Activated CD8-positive, alpha-beta T cell treated with anti-CD3 and anti-CD28 coated beads, Interleukin-2, amount 10 ng/mL, durations not matched to agents 7 days and 5 days (primary cell): ENCODE results near the gene MVD. TPM values are rescaled to one million over a fixed set of nuclear protein-coding genes. Genes with fewer than 3 reads are reported as not detected.

Experiments used
- ATAC-seq: fragments of 150-1000 bp; cut with Tn5 transposase; one replicate; pipeline ENCODE4 v1.10.0; 2021; ENCODE audit warnings: moderate library complexity
- CTCF ChIA-PET: fragments of 350-600 bp; sonication (Branson Sonifier 250); formaldehyde crosslinking; loops from one replicate; lab custom pipeline; 2021; ENCODE audit warnings: antibody characterized with exemption; lab: Charles Lee
- POLR2A ChIA-PET: fragments of 350-600 bp; sonication (Branson Sonifier 250); formaldehyde crosslinking; loops from one replicate; lab custom pipeline; 2021; ENCODE audit warnings: antibody characterized with exemption; lab: Charles Lee
- DNase-seq: peaks from one replicate; pipeline ENCODE4 v3.0.0-alpha.2; 2020
- H3K27ac Mint-ChIP-seq: one replicate; pipeline ENCODE4 v1.8.0; 2021; ENCODE audit warnings: mild to moderate bottlenecking, mixed read lengths
- H3K27me3 Mint-ChIP-seq: one replicate; pipeline ENCODE4 v1.8.0; 2021; ENCODE audit warnings: low read depth, mixed read lengths
- H3K36me3 Mint-ChIP-seq: one replicate; pipeline ENCODE4 v1.8.0; 2021; ENCODE audit warnings: low read depth, mixed read lengths
- H3K4me1 Mint-ChIP-seq: one replicate; pipeline ENCODE4 v1.8.0; 2021; ENCODE audit warnings: low read depth, mixed read lengths
- H3K4me3 Mint-ChIP-seq: one replicate; pipeline ENCODE4 v1.8.0; 2021; ENCODE audit warnings: mild to moderate bottlenecking, mixed read lengths
- H3K9me3 Mint-ChIP-seq: one replicate; pipeline ENCODE4 v1.8.0; 2022; ENCODE audit warnings: mixed read lengths; ENCODE audit not compliant: insufficient read depth
- total RNA-seq, 2 experiments: library from RNA; stranded (reverse); gene quantifications; one replicate each; pipeline ENCODE4 v1.2.3, GENCODE V29; 2021

The MVD gene
- total RNA-seq, 2 experiments from 2014 or later = 86.0 to 96.1 TPM

- ChIA-PET POLR2A (no interaction called here), CTCF (no interaction called here)
- ATAC-seq = no peak
- H3K27ac Mint-ChIP-seq = no peak overlapping the region
- H3K9me3 Mint-ChIP-seq = no peaks in the 10 kb centered on the region
- H3K4me3 Mint-ChIP-seq = no peak overlapping the region
- peaks cover 13% of the 10 kb centered on the region for H3K27me3 Mint-ChIP-seq
- DNase-seq = no peak
- H3K36me3 Mint-ChIP-seq = peaks cover 19% of the 10 kb centered on the region
- peaks cover 7% of the 10 kb centered on the region for H3K4me1 Mint-ChIP-seq
Observed at GRCh38 chr16:88643644-88643932, 19.3 kb downstream of the MVD start.

GRCh38 chr16:88642881-88643643, 19.8 kb downstream of the MVD start:
- Mint-ChIP-seq H3K36me3 (peaks cover 19% of the 10 kb centered on the region), H3K27ac (no peak overlapping the region), H3K27me3 (peaks cover 17% of the 10 kb centered on the region), H3K9me3 (no peaks in the 10 kb centered on the region), H3K4me1 (peaks cover 12% of the 10 kb centered on the region), H3K4me3 (no peak overlapping the region)
- DNase-seq (no peak), ATAC-seq (no peak)
- CTCF ChIA-PET = no interaction called here
- POLR2A ChIA-PET = interaction anchor here (1.3 to 1.4 kb wide), 2 partner anchors 23 to 187 kb away, joined by 3 read pairs; no protein-coding TSS in a partner anchor

GRCh38 chr16:88640498-88641247, 22.2 kb downstream of the MVD start:
- DNase-seq (no peak), ATAC-seq (no peak)
- Mint-ChIP-seq H3K36me3 (peaks cover 22% of the 10 kb centered on the region), H3K9me3 (no peaks in the 10 kb centered on the region), H3K4me3 (peak overlapping the region; percentile 1), H3K27me3 (peaks cover 25% of the 10 kb centered on the region), H3K27ac (peak overlapping the region; percentile 10), H3K4me1 (peaks cover 30% of the 10 kb centered on the region)
- POLR2A ChIA-PET = interaction anchor here (1.9 kb wide), 1 partner anchor 21 kb away, joined by 8 read pairs; no protein-coding TSS in a partner anchor
- CTCF ChIA-PET = no interaction called here

- DNase-seq (no peak), ATAC-seq (no peak)
- ChIA-PET CTCF (no interaction called here), POLR2A (interaction anchor here (1.9 kb wide), 1 partner anchor 20 kb away, joined by 8 read pairs; no protein-coding TSS in a partner anchor)
- Mint-ChIP-seq H3K4me1 (peaks cover 34% of the 10 kb centered on the region), H3K27ac (peak overlapping the region; percentile 10), H3K27me3 (peaks cover 25% of the 10 kb centered on the region), H3K4me3 (peak overlapping the region; percentile 1), H3K36me3 (peaks cover 18% of the 10 kb centered on the region), H3K9me3 (no peaks in the 10 kb centered on the region)
Observed at GRCh38 chr16:88640039-88640495, 22.8 kb downstream of the MVD start.

GRCh38 chr16:88639231-88640038, 23.5 kb downstream of the MVD start:
- Mint-ChIP-seq H3K36me3 (peaks cover 12% of the 10 kb centered on the region), H3K4me3 (no peak overlapping the region), H3K4me1 (peaks cover 39% of the 10 kb centered on the region), H3K27me3 (peaks cover 25% of the 10 kb centered on the region), H3K27ac (no peak overlapping the region), H3K9me3 (no peaks in the 10 kb centered on the region)
- ATAC-seq (no peak), DNase-seq (no peak)
- ChIA-PET POLR2A (interaction anchor here (1.9 to 2.0 kb wide), 2 partner anchors 10 to 19 kb away, joined by 8 to 12 read pairs; no protein-coding TSS in a partner anchor), CTCF (no interaction called here)

- ChIA-PET CTCF (no interaction called here), POLR2A (interaction anchor here (0.9 to 2.0 kb wide), 3 partner anchors 11 to 66 kb away, joined by 3 to 12 read pairs (median 8); no protein-coding TSS in a partner anchor)
- Mint-ChIP-seq H3K4me1 (peaks cover 44% of the 10 kb centered on the region), H3K36me3 (peaks cover 12% of the 10 kb centered on the region), H3K9me3 (no peaks in the 10 kb centered on the region), H3K27ac (peak within 1 kb of the TSS; percentile 26), H3K27me3 (peaks cover 25% of the 10 kb centered on the region), H3K4me3 (no peak within 1 kb of the TSS)
- no peak for ATAC-seq
- no peak for DNase-seq
Observed at GRCh38 chr16:88638323-88639230, 24.3 kb downstream of the MVD start, which contains the start of gene IL17C. Gene IL17C (plus strand): TSS chr16:88638572. CDS start chr16:88638642, 70 bp downstream.

- POLR2A ChIA-PET = interaction anchor here (0.7 to 1.5 kb wide), 5 partner anchors 14 to 74 kb away, joined by 3 to 6 read pairs (median 4); partner anchors contain the start of gene ZC3H18
- ATAC-seq (no peak), DNase-seq (no peak)
- Mint-ChIP-seq H3K9me3 (no peaks in the 10 kb centered on the region), H3K4me1 (peaks cover 50% of the 10 kb centered on the region), H3K27ac (peak overlapping the region; percentile 26), H3K4me3 (no peak overlapping the region), H3K27me3 (peaks cover 25% of the 10 kb centered on the region), H3K36me3 (peaks cover 8% of the 10 kb centered on the region)
- CTCF ChIA-PET = interaction anchor here (0.7 to 1.4 kb wide), 3 partner anchors 48 to 67 kb away, joined by 3 to 4 read pairs (median 3); no protein-coding TSS in a partner anchor
Observed at GRCh38 chr16:88636488-88637265, 26.2 kb downstream of the MVD start.

GRCh38 chr16:88635671-88636319, 27.1 kb downstream of the MVD start:
- ChIA-PET CTCF (interaction anchor here (1.4 kb wide), 1 partner anchor 65 kb away, joined by 3 read pairs; no protein-coding TSS in a partner anchor), POLR2A (no interaction called here)
- H3K36me3 Mint-ChIP-seq = peaks cover 15% of the 10 kb centered on the region
- H3K27me3 Mint-ChIP-seq = peaks cover 25% of the 10 kb centered on the region
- DNase-seq = no peak
- no peaks in the 10 kb centered on the region for H3K9me3 Mint-ChIP-seq
- H3K27ac Mint-ChIP-seq = no peak overlapping the region
- no peak overlapping the region for H3K4me3 Mint-ChIP-seq
- ATAC-seq = no peak
- peaks cover 48% of the 10 kb centered on the region for H3K4me1 Mint-ChIP-seq

- H3K4me3 Mint-ChIP-seq = peak overlapping the region; percentile 61
- DNase-seq = no peak
- no peak for ATAC-seq
- peaks cover 48% of the 10 kb centered on the region for H3K4me1 Mint-ChIP-seq
- peaks cover 15% of the 10 kb centered on the region for H3K36me3 Mint-ChIP-seq
- peak overlapping the region; percentile 76 for H3K27ac Mint-ChIP-seq
- no peaks in the 10 kb centered on the region for H3K9me3 Mint-ChIP-seq
- POLR2A ChIA-PET = no interaction called here
- peaks cover 21% of the 10 kb centered on the region for H3K27me3 Mint-ChIP-seq
- CTCF ChIA-PET = no interaction called here
Observed at GRCh38 chr16:88634994-88635670, 27.8 kb downstream of the MVD start.
